Stimulated activated CD8-positive, alpha-beta memory T cell treated with anti-CD3 and anti-CD28 coated beads, Interleukin-12 subunit alpha, Interleukin-12 subunit beta, amount 100 ng/mL, for 4 hours (primary cell): Measurements from ENCODE around the gene DLEC1.

ENCODE experiments used
- DNase-seq: peaks from one replicate; pipeline ENCODE4 v3.0.0-alpha.2; 2020; ENCODE audit warnings: low read depth

The DLEC1 gene, protein sequence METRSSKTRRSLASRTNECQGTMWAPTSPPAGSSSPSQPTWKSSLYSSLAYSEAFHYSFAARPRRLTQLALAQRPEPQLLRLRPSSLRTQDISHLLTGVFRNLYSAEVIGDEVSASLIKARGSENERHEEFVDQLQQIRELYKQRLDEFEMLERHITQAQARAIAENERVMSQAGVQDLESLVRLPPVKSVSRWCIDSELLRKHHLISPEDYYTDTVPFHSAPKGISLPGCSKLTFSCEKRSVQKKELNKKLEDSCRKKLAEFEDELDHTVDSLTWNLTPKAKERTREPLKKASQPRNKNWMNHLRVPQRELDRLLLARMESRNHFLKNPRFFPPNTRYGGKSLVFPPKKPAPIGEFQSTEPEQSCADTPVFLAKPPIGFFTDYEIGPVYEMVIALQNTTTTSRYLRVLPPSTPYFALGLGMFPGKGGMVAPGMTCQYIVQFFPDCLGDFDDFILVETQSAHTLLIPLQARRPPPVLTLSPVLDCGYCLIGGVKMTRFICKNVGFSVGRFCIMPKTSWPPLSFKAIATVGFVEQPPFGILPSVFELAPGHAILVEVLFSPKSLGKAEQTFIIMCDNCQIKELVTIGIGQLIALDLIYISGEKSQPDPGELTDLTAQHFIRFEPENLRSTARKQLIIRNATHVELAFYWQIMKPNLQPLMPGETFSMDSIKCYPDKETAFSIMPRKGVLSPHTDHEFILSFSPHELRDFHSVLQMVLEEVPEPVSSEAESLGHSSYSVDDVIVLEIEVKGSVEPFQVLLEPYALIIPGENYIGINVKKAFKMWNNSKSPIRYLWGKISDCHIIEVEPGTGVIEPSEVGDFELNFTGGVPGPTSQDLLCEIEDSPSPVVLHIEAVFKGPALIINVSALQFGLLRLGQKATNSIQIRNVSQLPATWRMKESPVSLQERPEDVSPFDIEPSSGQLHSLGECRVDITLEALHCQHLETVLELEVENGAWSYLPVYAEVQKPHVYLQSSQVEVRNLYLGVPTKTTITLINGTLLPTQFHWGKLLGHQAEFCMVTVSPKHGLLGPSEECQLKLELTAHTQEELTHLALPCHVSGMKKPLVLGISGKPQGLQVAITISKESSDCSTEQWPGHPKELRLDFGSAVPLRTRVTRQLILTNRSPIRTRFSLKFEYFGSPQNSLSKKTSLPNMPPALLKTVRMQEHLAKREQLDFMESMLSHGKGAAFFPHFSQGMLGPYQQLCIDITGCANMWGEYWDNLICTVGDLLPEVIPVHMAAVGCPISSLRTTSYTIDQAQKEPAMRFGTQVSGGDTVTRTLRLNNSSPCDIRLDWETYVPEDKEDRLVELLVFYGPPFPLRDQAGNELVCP (N-terminal part only)

DNA sequence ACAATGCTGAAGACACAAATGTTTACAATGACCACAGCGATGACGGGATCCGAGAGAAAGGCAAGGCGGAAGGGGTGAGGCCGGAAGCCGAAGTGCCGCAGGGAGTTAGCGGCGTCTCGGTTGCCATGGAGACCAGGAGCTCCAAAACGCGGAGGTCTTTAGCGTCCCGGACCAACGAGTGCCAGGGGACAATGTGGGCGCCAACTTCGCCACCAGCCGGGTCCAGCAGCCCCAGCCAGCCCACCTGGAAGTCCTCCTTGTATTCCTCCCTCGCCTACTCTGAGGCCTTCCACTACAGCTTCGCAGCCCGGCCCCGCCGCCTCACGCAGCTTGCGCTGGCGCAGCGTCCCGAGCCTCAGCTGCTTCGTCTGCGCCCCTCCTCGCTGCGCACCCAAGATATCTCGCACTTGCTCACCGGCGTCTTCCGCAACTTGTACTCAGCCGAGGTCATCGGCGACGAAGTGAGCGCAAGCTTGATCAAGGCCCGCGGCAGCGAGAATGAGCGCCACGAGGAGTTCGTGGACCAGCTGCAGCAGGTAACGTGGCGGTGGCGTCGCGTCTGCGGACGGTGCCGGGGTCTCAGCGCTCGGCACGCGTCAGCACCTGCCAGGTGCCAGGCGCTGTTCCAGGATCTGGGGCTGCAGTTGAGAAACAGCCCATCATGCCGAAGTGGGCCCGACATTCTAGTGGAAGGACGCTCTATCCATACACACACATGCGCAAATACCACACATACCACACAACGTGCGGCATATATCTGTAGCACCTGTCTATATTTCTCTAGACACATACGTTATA is at the start of gene DLEC1:
Gene DLEC1, plus strand, starts transcription at position 108 of the 798 bp plus-strand sequence. Its CDS starts 18 bp downstream, at position 126.
- peak; percentile 59 for DNase-seq

DNA sequence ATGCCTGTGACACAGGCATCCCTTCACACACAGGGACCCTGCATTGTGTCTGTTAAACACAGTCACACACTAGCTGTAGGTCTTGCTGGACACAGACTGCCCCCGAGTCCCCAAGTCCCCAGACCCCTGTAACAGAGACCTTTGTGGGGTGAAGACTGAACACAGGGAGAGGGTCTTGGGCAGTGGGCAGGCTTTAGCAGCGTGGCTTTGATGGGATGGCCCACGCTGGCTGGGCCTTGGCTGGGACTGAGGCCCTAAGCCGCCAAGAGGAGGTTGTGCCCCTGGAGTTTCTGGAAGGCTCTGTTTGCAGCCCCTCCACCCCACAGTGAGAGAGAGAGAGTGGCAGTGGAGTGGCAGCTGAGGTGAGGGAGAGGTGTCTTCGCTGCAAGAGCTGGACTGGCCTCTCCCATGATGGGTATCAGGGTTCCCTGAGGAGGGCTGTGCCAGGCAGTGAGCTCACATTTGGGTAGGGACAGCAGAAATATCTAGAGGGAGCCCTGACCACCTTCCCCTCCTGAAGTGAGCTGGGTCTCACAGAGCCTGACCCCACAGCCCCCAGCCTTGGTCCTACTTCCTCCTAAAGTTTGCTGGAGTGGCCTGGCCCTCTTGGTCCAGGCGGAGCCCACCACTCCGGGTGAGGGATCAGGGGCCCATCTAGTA is 49.1 kb upstream of the DLEC1 start:
- no peak for DNase-seq

DNA sequence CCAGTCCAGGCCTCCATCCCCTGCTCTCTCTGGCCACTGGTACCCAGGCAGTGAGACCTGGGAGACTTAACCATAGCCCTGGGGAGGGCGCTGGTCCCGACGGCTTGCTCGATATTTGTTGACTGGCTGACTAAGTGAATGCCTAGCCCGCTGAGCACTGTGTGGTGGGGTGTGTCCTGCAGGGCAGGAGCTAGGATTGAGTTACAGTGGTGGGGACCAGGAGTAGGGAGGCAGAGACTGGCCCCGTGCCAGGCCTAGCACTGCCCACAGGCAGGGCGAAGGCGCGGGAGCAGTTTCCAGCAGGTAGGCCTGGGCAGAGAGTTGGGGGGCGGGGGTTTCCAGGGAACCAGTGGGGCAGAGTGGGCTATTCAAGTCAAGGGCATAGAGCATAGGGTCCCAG is 48.5 kb upstream of the DLEC1 start, which contains the start of gene VILL:
Gene VILL, plus strand, starts transcription at position 260 of the 400 bp plus-strand sequence. CDS start 2,887 bp downstream, outside the sequence.
- no peak for DNase-seq

DNA sequence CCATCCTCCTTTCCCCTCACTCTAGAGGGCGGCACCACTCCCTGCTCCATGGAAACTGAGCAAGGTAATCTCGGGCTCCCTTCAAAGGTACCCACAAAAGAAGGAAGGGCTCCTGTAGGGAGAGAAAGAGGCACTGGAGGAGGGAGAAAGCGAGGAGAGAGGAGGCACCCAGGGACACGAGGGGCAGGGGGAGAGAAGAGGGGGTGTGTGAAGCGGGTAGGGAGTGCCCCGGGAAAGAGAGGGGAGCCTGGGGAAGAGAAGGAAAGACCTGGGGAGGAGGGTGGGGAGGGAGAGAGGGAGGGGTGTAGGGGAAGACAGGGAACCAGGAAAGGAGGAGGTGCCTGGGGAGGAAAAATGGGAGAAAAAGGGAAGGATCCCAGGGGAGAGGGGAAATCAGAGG is 47.9 kb upstream of the DLEC1 start:
- no peak for DNase-seq

DNA sequence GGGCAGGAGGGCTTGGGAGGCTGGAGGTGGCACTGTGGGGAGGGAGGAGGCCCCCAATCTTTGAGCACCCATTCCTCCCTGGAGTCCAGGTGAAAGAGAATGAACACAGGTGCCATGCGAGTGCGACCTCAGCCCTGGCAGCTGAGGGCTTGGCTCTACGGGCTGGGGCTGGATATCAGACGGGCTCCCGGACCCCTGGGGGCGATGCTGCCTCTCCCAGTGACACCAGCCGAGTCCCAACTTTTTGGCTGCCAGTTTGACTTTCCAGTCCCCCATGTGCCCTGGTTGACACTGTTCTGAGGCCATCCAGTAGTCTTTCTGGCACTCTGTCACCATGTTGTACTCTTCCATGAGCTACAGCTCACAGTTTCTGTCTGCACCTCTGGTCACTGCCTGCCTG is 47.2 kb upstream of the DLEC1 start:
- DNase-seq: no peak

DNA sequence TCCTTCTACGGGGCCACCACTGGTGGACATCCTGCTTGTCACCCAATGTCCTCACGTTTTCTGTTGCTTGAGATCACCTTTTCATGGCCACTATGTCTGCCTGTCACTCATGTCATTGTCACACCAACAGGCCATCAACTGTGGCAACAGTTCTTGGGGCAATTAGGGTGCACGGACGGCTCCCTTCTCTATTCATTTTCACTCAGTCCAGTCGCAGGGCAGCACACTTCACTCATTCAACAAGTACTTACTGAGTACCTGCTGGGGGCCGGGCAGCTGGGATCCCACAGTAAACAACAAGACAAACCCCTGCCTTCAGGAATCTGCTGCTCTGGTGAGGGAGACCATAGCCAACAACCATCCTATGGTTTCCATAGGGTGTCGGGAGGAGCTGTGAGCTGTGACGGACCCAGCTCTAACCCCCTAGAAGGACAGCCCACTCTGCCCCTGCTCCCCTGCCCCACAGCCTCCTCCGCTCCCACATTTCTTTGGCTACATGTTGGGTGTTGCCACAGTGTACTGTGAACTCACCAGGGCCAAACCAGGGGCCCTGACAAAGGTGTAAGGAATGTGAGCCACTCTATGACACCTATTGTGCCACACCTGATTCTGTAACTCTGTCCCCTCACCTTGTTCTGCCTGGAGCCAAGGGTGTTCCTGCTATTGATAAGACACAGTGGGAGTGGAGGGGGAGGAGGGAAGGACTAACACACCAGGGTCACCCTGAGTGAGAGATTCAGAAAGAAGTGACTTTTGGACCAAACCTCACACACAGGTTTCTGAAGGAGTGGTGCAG is 46.5 kb upstream of the DLEC1 start:
- DNase-seq: no peak

DNA sequence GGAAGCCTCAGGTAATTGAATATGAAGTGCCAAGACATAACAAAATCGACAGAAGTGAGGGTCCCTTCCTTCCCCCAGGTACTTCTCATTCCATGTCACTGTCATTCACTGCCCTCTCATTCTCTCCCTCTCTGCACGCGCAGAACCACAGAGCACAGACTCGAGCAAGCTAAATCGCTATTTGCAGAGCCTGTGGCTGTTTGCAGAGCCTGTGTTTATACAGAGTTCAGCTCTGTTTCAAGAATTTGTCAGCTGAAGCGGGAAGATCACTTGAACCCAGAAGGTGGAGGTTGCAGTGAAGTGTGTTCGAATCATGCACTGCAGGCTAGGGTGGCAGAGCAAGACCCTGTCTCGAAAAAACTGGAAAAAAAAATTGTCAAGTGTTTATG is 45.9 kb upstream of the DLEC1 start:
- DNase-seq: no peak

DNA sequence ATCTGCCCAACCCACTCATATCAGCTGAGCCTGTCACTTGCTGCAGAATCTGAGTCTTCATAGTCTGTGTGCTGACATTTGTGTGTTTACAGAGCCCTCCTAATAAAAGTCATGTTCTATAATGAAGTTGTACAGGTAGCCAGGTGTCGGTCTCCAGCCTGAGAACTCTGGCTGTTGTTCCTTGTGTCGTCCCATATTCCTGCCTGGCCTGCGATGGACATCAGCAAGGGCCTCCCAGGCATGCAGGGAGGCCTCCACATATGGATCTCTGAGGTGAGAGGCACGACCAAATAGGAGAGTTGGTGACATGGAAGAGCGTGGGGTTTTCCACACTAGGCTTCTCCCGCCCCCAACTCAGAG is 45.6 kb upstream of the DLEC1 start:
- no peak for DNase-seq

DNA sequence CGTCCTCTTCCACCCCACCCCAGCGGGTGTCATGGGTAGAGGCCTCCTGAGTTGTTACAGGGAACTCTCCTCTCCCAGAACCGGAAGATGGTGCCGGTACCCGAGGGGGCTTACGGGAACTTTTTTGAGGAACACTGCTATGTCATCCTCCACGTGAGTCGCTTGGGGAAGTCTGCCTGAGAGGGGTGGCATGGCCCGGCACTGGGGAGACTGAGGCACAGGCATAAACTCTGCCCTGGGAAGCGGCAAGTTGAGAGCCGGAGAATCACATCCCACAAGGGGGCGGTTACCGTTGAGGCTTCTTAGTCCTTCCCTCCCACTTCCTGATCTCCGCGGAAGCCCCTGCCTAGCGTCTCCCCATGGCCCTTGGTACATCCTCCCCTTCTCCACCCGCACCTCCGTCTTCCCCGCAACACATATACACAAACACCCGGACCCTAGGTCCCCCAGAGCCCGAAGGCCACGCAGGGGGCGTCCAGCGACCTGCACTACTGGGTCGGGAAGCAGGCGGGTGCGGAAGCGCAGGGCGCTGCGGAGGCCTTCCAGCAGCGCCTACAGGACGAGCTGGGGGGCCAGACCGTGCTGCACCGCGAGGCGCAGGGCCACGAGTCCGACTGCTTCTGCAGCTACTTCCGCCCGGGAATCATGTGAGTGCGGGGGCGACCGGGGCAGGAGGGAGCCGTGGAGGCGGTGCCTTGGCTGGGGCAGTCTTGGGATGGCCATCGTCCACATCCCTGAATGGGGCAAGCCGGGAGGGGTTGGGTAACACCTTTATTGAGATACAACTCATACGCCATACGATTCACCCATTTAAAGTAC is 45.0 kb upstream of the DLEC1 start:
- peak; percentile 40 for DNase-seq

DNA sequence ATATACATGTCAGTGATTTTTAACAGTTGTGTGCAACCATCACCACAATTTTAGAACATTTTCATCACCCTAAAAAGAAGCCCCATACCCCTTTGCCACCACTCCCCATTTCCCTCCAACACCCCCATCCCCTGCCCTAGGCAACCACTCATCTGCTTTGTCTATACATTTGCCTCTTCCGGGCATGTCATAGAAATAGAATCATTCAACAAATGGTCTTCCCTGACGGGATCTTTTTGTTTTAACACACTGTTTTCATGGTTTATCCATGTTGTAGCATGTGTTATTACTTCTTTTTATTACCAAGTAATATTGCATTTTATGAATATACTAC is 44.4 kb upstream of the DLEC1 start:
- DNase-seq: no peak

DNA sequence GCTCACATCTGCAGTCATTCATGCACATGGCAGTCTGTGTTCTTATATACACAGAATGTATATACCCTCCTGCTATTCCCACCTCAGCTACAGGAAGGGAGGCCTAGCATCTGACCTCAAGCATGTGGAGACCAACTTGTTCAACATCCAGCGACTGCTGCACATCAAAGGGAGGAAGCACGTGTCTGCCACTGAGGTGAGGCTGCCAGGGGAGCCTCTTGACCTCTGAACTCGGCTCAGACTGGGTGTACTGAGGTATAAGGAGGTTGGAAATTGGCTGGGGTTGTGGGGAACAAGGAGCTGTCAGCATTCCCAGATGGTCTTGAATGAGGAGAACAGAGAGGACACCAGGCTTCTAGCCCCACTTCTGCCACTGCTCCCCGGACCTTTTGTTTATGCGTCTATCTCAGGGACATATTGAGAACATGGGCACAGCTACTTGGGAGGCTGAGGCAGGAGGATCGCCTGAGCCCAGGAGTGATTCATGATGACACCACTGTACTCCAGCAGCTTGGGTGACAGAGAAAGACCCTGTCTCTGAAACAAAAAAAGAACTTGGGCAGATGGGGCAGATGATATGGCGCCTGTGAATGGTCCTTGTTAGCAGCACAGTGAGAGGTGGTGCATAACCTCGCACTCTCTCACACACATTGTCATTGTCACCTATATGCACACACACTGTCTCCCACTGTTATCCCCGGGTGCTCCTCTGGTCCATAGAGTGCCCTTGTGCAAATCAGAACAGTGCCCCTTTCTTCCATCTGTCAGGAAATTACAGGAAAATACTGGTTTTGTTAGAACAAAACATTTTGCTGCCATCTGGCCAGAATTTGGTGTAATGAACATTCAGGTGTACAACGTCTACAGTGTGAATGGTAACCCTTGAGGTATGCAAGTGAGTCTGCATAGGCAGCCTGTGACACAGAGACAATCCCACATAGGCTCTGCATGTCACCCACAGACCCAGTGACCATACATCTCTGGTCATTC is 43.1 kb upstream of the DLEC1 start:
- no peak for DNase-seq

DNA sequence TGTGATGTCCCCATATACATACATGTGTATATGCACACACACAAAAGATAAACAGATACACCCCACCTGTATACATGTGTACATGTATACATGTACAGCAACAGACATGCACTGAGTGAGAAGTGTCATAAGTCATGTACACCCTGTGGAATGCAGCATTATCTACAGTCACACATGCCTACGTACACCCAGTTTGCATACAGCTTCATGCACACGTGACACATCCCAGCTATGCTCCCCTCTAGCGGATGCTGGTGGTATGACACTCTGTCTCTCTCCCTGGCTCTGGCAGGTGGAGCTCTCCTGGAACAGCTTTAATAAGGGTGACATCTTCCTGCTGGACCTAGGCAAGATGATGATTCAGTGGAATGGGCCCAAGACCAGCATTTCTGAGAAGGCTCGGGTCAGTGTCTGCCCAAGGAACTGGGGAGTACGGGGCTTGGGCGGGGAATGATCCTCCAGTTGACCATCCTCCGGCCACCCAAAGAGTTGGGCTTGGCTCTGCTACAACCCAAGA is 42.2 kb upstream of the DLEC1 start:
- peak; percentile 50 for DNase-seq

DNA sequence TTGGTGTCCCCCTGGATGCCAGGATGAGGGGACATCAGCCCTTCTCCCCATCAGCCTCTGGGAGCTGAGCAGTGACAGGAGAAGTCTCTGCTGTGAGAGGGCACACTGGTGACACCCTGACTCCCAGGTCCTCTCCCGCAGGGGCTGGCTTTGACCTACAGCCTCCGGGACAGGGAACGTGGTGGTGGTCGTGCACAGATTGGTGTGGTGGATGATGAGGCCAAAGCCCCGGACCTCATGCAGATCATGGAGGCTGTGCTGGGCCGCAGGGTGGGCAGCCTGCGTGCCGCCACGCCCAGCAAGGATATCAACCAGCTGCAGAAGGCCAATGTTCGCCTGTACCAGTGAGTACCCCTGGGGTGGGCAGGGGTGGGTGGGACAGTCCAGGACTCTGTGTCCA is 41.7 kb upstream of the DLEC1 start:
- no peak for DNase-seq

DNA sequence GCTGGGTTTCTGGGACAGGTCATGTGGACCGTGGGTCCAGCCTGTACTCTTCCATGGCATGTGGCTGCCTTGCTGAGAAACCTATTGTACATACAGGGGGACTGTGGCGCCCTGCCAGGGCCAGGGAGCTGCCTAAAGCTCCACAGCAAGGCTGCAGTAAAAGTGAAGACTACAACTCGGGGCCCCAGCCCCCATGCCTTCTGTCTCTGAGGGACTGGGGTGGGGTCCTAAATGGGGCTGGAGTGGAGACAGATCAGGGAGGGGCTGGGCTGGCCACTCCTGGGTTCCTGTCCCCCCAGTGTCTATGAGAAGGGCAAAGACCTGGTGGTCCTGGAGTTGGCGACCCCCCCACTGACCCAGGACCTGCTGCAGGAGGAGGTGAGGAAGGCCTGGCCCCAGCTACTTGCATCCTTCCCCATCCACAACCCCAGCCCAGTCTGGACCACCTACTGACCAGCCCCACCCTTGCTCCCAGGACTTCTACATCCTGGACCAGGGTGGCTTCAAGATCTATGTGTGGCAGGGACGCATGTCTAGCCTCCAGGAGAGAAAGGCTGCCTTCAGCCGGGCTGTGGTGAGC is 41.1 kb upstream of the DLEC1 start:
- DNase-seq: no peak

DNA sequence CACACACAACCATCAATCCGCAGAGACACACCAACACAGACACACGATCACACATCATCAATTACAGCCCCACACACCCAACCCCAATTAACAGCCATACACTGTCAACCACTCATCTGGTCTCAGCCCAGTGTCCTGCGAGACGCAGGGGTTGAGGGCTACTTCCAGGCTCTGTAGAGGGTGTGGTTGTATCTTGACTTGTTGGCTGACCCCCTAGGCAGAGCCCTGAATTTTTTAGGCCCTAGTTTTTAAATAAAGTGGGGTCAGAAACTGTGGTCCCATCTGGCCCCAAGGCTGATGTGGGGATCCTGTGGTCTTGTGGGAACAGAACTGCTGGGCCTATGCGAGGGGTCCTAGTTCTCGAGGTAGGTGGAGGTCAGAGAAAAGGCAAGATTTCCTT is 39.2 kb upstream of the DLEC1 start:
- no peak for DNase-seq

DNA sequence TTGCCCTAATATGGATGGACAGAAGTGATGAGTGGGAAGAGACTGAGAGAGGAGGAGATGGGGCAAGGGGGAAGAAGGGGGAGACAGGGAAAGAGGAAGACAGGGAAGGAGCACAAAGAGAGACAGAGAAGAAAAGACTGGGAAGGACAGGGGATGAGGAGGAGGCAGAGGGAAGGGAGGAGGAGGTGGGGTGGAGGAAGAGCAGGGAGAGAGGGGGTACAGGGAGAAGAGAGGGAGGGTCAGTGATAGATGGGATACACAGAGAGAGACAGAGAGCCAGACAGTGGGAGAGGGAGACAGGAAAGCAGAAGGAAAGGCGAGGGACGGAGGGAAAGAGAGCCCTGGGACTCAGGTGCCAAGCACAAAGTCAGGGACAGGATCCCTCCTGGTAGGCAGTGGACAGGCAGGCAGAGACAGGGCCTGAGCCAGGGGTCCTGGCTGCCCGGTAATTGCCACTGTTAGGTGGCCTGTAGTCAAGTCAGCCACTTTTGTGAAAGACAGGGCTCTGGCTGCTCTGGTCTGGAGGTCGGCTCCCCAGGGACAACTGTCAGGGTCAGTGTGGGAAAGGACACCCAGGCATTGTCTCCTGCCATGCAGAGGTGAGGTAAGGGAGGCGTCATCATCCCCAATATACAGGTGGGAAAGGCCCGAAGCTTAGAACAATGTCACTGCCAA is 38.6 kb upstream of the DLEC1 start:
- DNase-seq: no peak

DNA sequence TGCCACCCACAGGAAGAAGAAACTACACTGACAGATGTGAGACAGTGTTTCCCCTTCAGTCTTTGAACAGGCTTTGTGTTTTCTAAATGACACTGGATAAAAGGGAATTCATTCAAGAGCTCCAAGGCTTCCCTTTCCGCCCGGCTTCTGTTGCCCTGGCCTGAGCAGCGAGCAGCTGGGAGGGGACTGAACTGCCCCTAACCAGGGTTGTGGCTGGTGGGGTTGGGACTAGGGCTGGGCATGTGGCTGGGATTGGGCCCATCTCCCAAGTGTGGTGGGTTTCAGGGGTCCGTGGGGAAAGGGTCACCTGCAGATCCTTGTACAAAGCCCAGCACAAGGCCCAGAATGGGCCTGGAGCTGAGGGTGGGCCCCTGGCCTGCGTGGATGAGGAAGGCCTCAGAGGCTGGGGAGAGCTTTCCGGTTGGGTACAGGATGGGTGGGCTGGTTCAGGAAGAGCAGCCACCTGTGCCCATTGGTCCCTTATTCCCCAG is 38.0 kb upstream of the DLEC1 start:
- no peak for DNase-seq
